GM18858 (cell line): ENCODE results near the gene LRRC43.

ENCODE experiments used
- ATAC-seq: cut with Tn5 transposase; IDR thresholded peaks from one replicate; pipeline ENCODE4 v1.9.1; 2021; ENCODE audit not compliant: unreplicated experiment

LRRC43 gene

GRCh38 chr12:122215771-122216170, 32.8 kb downstream of the LRRC43 start:
- ATAC-seq = no peak

DNA sequence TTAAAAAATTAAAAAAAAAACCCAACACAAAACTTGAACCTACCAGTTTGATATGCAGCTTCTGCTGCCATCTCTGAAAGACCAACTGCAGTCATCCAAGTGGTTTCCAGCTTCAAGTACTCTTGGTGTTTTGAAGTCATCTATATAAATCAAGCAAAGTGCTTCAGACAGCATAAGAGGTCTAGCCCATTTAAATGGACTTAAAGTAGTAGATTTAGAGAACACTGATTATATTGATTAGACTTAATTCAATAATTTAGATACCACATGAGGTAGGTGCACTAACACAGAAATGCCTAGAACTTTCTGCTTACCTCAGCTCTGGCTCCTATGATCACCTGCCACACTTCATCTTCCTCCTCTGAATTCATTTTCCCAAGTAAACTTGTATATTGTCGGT, 33.5 kb downstream of the LRRC43 start:
- no peak for ATAC-seq

DNA sequence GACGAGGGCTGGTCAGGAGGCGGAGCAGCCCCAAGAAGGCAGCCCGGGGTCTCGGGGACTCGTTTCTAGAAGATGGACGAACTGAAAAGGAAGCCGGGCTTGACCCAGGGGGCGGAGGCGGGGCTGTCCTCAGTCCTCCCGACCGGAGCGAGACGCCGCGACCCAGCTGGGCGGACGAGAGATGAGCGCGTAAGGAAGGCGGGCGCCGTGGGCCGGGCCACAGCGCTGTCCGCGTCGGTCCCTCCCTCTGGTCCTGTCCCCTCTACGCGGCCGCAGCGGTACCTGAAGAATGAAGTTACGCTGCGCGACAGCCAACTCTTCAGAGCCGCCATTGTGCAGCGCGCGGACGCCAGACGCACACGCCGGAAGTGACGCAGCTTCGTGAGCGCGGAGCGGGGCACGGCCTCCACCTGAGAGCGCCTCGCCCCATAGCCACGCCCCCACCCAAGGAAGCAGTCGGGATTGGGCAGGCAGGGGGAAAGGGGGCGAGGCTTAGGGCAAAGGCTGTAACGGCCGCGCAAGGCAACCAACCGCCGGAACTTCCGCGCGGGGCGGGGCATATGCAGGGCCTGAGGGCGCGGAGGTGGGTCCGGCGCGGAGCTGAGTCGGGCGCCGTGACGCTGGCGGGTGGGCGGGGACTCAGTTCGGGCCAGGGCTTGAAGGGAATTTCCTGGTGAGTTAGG, 42.9 kb downstream of the LRRC43 start, which contains the start of gene DIABLO:
DIABLO (minus strand) TSS at position 370 of the 683 bp plus-strand sequence; CDS start at position 332, 38 bp downstream.
- peak; percentile 83 for ATAC-seq

- no peak for ATAC-seq
Observed at GRCh38 chr12:122226366-122227125, 43.6 kb downstream of the LRRC43 start.

DNA sequence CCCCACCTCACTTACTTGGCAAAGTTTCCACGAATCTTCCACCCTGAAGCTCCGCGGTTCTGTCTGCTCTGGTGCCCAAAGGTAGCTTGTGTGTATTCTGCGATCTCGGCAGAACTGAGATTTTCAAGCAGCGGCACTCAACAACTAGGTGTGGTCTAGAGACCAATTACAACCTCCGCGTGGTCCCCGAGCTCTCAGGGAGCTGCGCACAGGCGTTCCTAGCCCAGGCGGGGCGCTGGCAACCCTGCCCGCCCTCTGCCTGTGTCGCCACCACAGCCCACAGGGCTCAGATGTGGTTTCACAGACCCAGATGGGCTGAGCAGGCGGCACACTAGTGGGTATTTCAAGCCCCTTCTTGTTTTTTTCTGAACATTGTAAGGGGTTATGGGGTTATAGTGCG, 44.4 kb downstream of the LRRC43 start:
- no peak for ATAC-seq

DNA sequence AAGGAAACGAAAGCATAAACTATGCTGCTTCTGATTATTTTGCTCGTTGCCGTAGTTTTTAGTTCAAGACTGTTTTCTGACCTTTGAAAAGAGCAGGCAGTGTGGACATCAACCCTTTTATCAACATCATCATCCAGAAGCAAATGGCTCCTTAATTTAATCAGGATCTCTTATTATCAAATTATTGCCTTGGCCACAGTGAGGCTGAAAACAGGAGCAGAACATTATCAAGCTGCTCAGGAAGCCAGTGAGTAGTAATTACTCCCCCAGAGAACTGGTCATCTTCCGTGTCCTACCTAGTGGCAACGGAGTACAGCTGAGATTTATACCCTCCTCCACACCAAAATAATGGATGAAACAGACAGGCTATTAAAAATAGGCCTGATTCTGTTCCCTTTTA, 45.2 kb downstream of the LRRC43 start:
- ATAC-seq = no peak

- no peak for ATAC-seq
Observed at GRCh38 chr12:122230798-122231197, 47.9 kb downstream of the LRRC43 start.

GRCh38 chr12:122232691-122233090, 49.8 kb downstream of the LRRC43 start:
- no peak for ATAC-seq

- no peak for ATAC-seq
Observed at GRCh38 chr12:122235741-122236140, 52.8 kb downstream of the LRRC43 start.

- ATAC-seq = no peak
Observed at GRCh38 chr12:122238861-122239260, 55.9 kb downstream of the LRRC43 start.

GRCh38 chr12:122243965-122244364, 61.0 kb downstream of the LRRC43 start:
- ATAC-seq = no peak

- ATAC-seq = no peak
Observed at GRCh38 chr12:122244565-122245371, 61.8 kb downstream of the LRRC43 start.

GRCh38 chr12:122245553-122245952, 62.6 kb downstream of the LRRC43 start:
- ATAC-seq = no peak

GRCh38 chr12:122250047-122250446, 67.1 kb downstream of the LRRC43 start:
- no peak for ATAC-seq

DNA sequence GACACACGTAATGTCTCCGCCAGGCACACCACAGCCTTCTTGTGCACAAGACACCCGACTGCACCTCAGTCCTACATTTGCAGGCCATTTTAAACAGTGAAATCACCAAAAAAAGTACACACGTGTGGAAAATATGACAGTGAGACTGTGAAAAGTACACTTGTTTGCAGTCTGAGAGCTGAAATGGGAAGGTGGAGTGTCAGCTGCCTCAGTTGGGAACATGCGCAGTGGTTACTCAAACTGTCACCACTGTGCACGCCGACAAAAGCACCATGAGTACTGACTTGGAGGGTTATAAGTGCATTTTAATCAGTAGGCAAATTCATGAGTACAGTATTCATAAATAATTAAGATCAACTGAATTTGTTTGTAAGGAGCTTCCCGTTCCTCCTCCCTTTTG, 67.6 kb downstream of the LRRC43 start:
- ATAC-seq = no peak
